ENCODE data around the gene MYOZ3.

MYOZ3 gene

GRCh38 chr5:150660108-150660831, 781 bp upstream of the MYOZ3 start:
- DNase-seq = no peak

GRCh38 chr5:150661821-150662596, 958 bp downstream of the MYOZ3 start:
- DNase-seq = no peak

- no peak for DNase-seq
Observed at GRCh38 chr5:150662731-150663516, 1.9 kb downstream of the MYOZ3 start.

DNA sequence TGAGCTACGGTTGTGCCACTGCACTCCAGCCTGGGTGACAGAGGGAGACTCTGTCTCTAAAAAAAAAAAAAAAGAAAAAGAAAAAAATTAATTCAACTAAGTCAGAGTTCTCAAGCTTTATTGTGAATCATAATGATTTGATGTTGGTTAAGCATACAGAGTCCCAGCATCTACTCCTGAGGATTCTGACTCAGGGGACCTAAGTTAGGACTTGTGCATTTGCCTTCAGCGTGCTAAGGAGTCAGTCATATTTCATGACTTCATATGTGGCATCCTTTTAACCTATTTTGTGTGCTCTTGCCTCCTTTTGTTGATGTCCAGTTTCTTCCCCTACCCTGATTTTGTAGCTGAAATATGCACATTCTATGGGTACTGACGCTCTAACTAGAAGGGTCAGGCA, 2.9 kb downstream of the MYOZ3 start:
- DNase-seq = no peak

DNA sequence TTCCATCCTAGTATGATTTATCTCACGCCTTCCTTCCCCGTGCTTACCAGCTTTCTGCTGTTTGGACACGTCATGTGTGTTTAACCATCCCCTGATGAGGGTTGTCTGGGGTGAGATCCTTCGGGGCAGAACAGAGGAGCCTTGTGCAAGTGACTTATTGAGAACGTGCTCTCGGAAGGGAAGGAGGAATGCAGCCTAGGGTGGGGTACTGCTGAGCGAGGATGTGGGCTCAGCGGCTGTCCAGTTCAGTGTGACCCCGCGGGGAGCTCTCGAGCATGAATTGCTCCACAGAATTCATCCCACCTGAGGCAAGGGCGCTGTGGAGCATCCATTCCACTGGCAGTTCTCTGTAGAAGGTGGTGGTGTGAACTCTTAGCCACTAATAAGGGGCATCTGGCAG, 4.0 kb downstream of the MYOZ3 start:
- DNase-seq = no peak

DNA sequence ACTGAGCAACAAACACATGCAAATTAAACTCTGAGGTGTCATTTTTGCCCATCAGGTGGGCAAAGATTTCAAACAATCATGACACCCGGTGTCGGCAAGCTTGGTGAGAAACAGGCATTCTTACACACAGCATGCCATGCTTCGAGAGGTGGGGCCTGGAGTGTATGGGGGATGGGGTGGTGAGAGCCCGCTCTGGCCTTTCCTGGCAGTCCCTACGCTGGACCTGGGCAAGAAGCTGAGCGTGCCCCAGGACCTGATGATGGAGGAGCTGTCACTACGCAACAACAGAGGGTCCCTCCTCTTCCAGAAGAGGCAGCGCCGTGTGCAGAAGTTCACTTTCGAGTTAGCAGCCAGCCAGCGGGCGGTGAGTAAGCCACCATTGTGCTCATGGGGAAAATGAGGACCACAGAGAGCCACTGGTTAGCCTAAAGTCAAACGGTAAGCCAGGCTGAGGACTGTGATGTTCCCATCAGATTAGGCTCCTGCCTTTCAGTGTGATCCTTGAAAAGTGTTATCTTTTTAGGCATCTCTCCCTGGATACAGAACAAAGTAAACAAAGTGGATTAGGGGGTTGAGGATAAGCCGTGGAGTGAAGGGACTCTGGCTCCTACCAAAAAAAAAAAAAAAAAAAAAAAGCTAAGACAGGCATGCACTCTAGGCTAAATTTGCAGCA, 9.4 kb downstream of the MYOZ3 start:
- DNase-seq = no peak

- DNase-seq = no peak
Observed at GRCh38 chr5:150670948-150671310, 9.9 kb downstream of the MYOZ3 start.

- no peak for DNase-seq
Observed at GRCh38 chr5:150671509-150672236, 10.6 kb downstream of the MYOZ3 start.

GRCh38 chr5:150672237-150672883, 11.3 kb downstream of the MYOZ3 start:
- no peak for DNase-seq

DNA sequence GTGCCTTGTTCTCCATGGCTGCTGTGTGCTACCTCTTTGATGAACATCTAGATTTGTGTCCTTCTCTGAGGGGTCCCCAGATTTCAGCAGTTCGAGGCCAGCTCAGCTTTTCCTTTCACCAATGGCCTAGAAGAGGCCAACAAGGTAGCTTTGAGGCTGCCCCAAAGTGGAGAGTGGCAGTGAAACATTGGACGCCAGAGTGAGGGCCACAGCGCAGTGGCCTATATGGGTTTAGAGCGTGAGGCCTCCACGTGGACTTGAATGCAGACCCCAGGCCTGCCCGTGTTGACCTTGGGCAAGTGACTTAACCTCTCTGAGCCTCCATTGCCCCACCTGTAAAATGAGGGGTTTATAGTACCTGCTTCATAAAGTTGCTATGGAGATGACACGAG, 11.8 kb downstream of the MYOZ3 start:
- no peak for DNase-seq

DNA sequence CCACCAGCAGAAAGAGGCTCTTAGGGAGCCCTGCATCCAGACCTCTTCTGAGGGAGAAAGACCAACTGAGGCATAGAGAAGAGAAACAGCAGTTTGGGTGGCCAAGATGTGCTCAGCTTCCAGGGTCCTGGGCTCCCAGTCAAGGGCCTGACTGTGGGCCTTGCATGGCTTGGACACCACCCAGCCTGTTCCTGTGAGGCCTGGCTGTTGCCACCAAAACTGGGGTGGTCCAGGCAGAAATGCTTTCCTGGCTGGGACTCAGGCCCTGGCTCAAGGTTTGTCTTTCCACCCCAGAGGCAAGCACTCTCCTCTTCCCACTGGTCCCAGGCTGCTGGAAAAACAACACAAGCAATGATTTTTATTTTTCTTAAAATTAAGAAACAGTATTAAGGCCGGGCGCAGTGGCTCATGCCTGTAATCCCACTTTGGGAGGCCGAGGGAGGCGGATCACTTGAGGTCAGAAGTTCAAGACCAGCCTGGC, 13.3 kb downstream of the MYOZ3 start:
- no peak for DNase-seq

DNA sequence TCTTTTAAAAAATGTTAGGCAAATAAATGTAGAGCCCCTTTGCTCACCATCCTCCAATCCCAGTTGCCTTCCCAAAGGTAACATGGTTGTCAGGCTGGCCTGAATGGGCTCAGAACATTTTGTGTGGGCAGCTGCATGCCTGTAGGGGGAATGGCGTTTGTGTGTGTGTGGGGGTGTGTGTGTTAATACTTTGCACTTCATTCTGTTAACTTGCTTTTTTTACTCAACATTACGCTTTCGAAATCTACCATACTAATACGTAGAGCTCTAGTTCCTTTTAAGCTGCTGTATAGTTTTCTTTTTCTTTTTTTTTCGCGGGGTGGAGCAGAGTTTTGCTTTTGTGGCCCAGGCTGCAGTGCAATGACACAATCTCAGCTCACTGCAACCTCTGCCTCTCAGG, 14.0 kb downstream of the MYOZ3 start:
- no peak for DNase-seq

GRCh38 chr5:150676578-150676977, 15.5 kb downstream of the MYOZ3 start:
- DNase-seq = no peak

GRCh38 chr5:150689120-150689519, 28.1 kb downstream of the MYOZ3 start:
- no peak for DNase-seq

GRCh38 chr5:150690760-150691159, 29.7 kb downstream of the MYOZ3 start:
- DNase-seq = no peak

DNA sequence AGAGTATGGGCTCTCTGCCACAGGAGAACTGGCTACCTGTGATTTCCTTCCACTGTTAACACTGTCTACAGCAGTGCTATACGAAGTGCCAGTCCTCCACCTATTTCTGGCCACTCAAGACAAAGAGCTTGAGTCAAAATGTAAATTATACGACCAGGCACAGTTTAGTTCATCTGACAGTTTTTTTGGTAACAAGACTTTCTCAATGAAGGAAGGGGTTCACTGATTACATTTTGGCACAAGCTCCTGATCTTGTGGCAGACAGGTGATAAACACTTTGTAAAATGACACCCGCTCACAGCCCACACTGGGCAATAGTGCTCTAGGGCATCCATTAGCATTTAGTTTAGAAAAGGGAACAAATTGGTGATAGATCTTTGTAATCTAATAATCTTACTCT, 31.2 kb downstream of the MYOZ3 start:
- DNase-seq = no peak

DNA sequence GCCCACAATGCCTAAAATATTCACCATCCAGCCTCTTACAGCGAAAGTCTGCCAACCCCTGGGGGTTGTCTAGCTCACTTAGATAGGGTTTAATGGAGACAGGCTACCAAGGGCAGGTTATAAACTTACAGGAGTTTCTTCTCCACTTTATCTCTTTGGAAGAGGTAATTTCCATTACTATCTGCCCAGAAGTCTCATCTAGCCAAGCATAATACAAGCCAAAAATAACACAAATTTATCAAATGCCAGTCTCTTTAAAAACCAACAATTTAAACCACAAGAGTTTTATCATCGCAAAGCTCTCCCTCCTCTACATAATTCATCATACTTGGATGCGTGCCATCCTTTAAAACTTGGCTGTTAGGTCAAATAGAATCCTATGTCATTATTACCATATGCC, 33.6 kb downstream of the MYOZ3 start:
- DNase-seq = no peak

DNA sequence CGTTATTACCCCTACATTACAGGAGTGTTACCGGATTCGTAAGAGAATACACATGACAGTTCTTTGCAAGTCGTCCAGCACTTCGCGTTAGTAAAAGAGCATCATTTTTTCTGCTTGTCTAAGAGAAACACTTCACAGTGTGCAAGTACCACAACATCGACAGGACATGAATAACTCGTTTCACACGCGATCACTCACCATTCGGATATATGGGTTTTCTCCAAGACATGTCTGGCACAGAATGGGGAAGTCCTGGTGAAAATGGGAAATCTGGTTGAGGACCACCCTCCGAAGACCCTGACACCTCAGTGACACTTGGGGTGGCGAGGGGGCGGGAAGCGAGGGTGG, 39.2 kb downstream of the MYOZ3 start:
- DNase-seq = no peak

GRCh38 chr5:150700594-150701377, 39.7 kb downstream of the MYOZ3 start, which contains the start of gene RBM22:
RBM22 (minus strand) TSS chr5:150701062; CDS start chr5:150700985, 77 bp downstream.
- DNase-seq = peak; percentile 85

- DNase-seq = no peak
Observed at GRCh38 chr5:150703762-150704161, 42.7 kb downstream of the MYOZ3 start.
